Uterus (tissue), 2 donors: Measurements from ENCODE around the gene PHACTR2.

ENCODE experiments used
- POLR2A ChIP-seq, 2 donors: fragments of 450-650 bp; IDR thresholded peaks; one replicate each; pipeline ENCODE4 v1.6.1; 2016; ENCODE audit warnings: antibody characterized with exemption in 2 of 2, mild to moderate bottlenecking in 1 of 2, moderate library complexity in 1 of 2
- TF ChIP-seq, protein P1 (sequence below), 4 experiments: fragments of 200-600 bp in 2 of 4; fragments of 450-650 bp in 2 of 4; sonication (generic) in 2 of 4; IDR thresholded peaks; one replicate each; pipeline ENCODE4 v1.5.1; 2016 to 2019; ENCODE audit warnings: antibody characterized with exemption in 4 of 4, mild to moderate bottlenecking in 2 of 4, moderate library complexity in 1 of 4

- TF ChIP-seq, protein P1, sequence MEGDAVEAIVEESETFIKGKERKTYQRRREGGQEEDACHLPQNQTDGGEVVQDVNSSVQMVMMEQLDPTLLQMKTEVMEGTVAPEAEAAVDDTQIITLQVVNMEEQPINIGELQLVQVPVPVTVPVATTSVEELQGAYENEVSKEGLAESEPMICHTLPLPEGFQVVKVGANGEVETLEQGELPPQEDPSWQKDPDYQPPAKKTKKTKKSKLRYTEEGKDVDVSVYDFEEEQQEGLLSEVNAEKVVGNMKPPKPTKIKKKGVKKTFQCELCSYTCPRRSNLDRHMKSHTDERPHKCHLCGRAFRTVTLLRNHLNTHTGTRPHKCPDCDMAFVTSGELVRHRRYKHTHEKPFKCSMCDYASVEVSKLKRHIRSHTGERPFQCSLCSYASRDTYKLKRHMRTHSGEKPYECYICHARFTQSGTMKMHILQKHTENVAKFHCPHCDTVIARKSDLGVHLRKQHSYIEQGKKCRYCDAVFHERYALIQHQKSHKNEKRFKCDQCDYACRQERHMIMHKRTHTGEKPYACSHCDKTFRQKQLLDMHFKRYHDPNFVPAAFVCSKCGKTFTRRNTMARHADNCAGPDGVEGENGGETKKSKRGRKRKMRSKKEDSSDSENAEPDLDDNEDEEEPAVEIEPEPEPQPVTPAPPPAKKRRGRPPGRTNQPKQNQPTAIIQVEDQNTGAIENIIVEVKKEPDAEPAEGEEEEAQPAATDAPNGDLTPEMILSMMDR (IDR thresholded peaks at IDR 0.05) = no peak
- no peak for TF ChIP-seq POLR2A (IDR thresholded peaks at IDR 0.05)
Measured at GRCh38 chr6:143647732-143648131, 30.0 kb upstream of the PHACTR2 start.
